A549 (cell line): Measurements from ENCODE around the gene WDR3. TPM values are rescaled to one million over a fixed set of nuclear protein-coding genes. Genes with fewer than 3 reads are reported as not detected.

Experiments
- ATAC-seq, 2 experiments: fragments of 200-7000 bp in 1 of 2; fragments of >200 bp in 1 of 2; cut with Nextera tagmentation in 1 of 2; cut with Tn5 transposase in 1 of 2; 3 replicates each; pipeline versions ENCODE4 v1.8.0 to v1.9.1; 2018 to 2020; ENCODE audit warnings: mild to moderate bottlenecking in 1 of 2, moderate library complexity in 1 of 2
- CTCF ChIA-PET: fragments of 300-600 bp; sonication (Branson Sonifier 250); formaldehyde crosslinking; extraction: SDS; loops from one replicate; lab custom pipeline; 2021; ENCODE audit warnings: antibody characterized with exemption, inconsistent platforms; lab: Yijun Ruan, JAX
- POLR2A ChIA-PET: fragments of 350-600 bp; formaldehyde crosslinking; extraction: SDS; loops from one replicate; lab custom pipeline; 2021; ENCODE audit warnings: antibody characterized with exemption, inconsistent platforms; lab: Yijun Ruan, JAX
- DNase-seq, 2 experiments: peaks; one replicate each; pipeline versions ENCODE4 v3.0.0 to v3.0.0-alpha.2; 2011 to 2016; ENCODE audit warnings: low read depth in 1 of 2, low spot score in 1 of 2
- FAIRE-seq: peaks from 2 replicates; lab custom pipeline; 2011; peaks lifted over from hg19 to GRCh38; lab: Jason Lieb, UNC
- H3K27ac ChIP-seq, 2 experiments: fragments of >200 bp; sonication (Bioruptor Twin); formaldehyde crosslinking; 3 replicates each; pipeline ENCODE4 v1.5.1; 2016 to 2017
- H3K4me1 ChIP-seq: fragments of >200 bp; sonication (Bioruptor Twin); formaldehyde crosslinking; 3 replicates; pipeline ENCODE4 v1.6.1; 2016
- H3K4me2 ChIP-seq: fragments of >200 bp; sonication (Bioruptor Twin); formaldehyde crosslinking; 3 replicates; pipeline ENCODE4 v1.6.1; 2016
- H3K4me3 ChIP-seq: fragments of >200 bp; sonication (Bioruptor Twin); formaldehyde crosslinking; 3 replicates; pipeline ENCODE4 v1.5.1; 2016
- H3K9me3 ChIP-seq: fragments of >200 bp; sonication (Bioruptor Twin); formaldehyde crosslinking; 3 replicates; pipeline ENCODE4 v1.6.1; 2016
- BCL3 ChIP-seq: fragments of >200 bp; sonication (Bioruptor Twin); formaldehyde crosslinking; IDR thresholded peaks from 3 replicates; pipeline ENCODE4 v1.6.1; 2016
- BHLHE40 ChIP-seq: IDR thresholded peaks from 2 replicates; pipeline ENCODE4 v1.6.1; 2012; ENCODE audit warnings: low read depth, low read length, inconsistent platforms
- CBX2 ChIP-seq: fragments of 200-600 bp; sonication (generic); IDR thresholded peaks from 2 replicates; pipeline ENCODE4 v1.6.1; 2016; ENCODE audit warnings: low read depth, mild to moderate bottlenecking, borderline replicate concordance
- CBX8 ChIP-seq: fragments of 200-600 bp; sonication (generic); IDR thresholded peaks from 2 replicates; pipeline ENCODE4 v1.6.1; 2016
- CEBPB ChIP-seq, 2 experiments: fragments of >200 bp in 1 of 2; sonication (Bioruptor Twin) in 1 of 2; formaldehyde crosslinking in 1 of 2; IDR thresholded peaks; 2 replicates each; pipeline ENCODE4 v1.6.1; 2012 to 2016
- CHD4 ChIP-seq: fragments of 200-600 bp; sonication (generic); IDR thresholded peaks from 2 replicates; pipeline ENCODE4 v1.6.1; 2016; ENCODE audit warnings: antibody characterized with exemption, mild to moderate bottlenecking, borderline replicate concordance
- EP300 ChIP-seq, 2 experiments: fragments of >200 bp; sonication (Bioruptor Twin); formaldehyde crosslinking; IDR thresholded peaks; 2 replicates in 1 of 2; 3 replicates in 1 of 2; pipeline ENCODE4 v1.6.1; 2016 to 2017
- ESRRA ChIP-seq: fragments of 150-350 bp; IDR thresholded peaks from 2 replicates; pipeline ENCODE4 v1.6.1; 2014; ENCODE audit warnings: mild to moderate bottlenecking, low read length, borderline replicate concordance
- FOXS1 ChIP-seq: fragments of 250-450 bp; sonication (Bioruptor Pico); IDR thresholded peaks from 2 replicates; pipeline ENCODE4 v1.5.0; 2020; ENCODE audit warnings: mild to moderate bottlenecking, moderate library complexity
- JUN ChIP-seq, 2 experiments: fragments of >200 bp; sonication (Bioruptor Twin); formaldehyde crosslinking; IDR thresholded peaks; 2 replicates in 1 of 2; 3 replicates in 1 of 2; pipeline ENCODE4 v1.6.1; 2016 to 2017
- MAFK ChIP-seq: fragments of 450-650 bp; IDR thresholded peaks from 2 replicates; pipeline ENCODE4 v1.6.1; 2014; ENCODE audit not compliant: partially characterized antibody
- MAZ ChIP-seq: fragments of 150-350 bp; IDR thresholded peaks from 2 replicates; pipeline ENCODE4 v1.6.1; 2014; ENCODE audit warnings: antibody characterized with exemption, low read depth, low read length, borderline replicate concordance
- NPAS2 ChIP-seq: fragments of 250-450 bp; sonication (Bioruptor Pico); IDR thresholded peaks from 2 replicates; pipeline ENCODE4 v1.8.0; 2022; ENCODE audit warnings: mild to moderate bottlenecking, moderate library complexity, borderline replicate concordance
- SREBF2 ChIP-seq: fragments of 450-650 bp; IDR thresholded peaks from 2 replicates; pipeline ENCODE4 v1.6.1; 2014; ENCODE audit warnings: mild to moderate bottlenecking, moderate library complexity
- TFCP2L1 ChIP-seq: fragments of 250-450 bp; sonication (Bioruptor Pico); IDR thresholded peaks from 2 replicates; pipeline ENCODE4 v1.5.0; 2021; ENCODE audit warnings: mild to moderate bottlenecking
- TP53 ChIP-seq: fragments of 250-450 bp; sonication (Bioruptor Pico); IDR thresholded peaks from 2 replicates; pipeline ENCODE4 v1.5.0; 2021; ENCODE audit warnings: mild to moderate bottlenecking, moderate library complexity
- USF2 ChIP-seq: fragments of 450-650 bp; IDR thresholded peaks from 2 replicates; pipeline ENCODE4 v1.6.1; 2014; ENCODE audit warnings: antibody characterized with exemption
- ZNF302 ChIP-seq: fragments of 250-450 bp; sonication (Bioruptor Pico); IDR thresholded peaks from 2 replicates; pipeline ENCODE4 v1.9.0; 2021; ENCODE audit warnings: inconsistent platforms, mild to moderate bottlenecking, moderate library complexity
- WGBS: methylation state at CpG from one replicate; pipeline ENCODE4 v1.1.6; 2017; ENCODE audit errors: missing lambda C conversion rate; 5-methylcytosine and 5-hydroxymethylcytosine counted together
- polyA plus RNA-seq, 4 experiments: library from polyadenylated mRNA; depleted of rRNA in 3 of 4; stranded (reverse); fragments of >200 nt; fragmentation: RNase III in 1 of 4; extraction: RNeasy Plus Mini Kit Qiagen cat#74134 plus additional on column Dnase treatment in 1 of 4; gene quantifications; 2 replicates in 3 of 4; 3 replicates in 1 of 4; pipeline ENCODE4 v1.2.3, GENCODE V29; 2011 to 2017
- TF ChIP-seq, protein P1 (sequence below): IDR thresholded peaks from 2 replicates; pipeline ENCODE4 v1.6.1; 2012; ENCODE audit warnings: low read depth, borderline replicate concordance
- TF ChIP-seq, protein P2 (sequence below): IDR thresholded peaks from 2 replicates; pipeline ENCODE4 v1.6.1; 2012

Gene WDR3
- polyA plus RNA-seq, 2 of the 4 experiments (the other 2 are of a cell fraction): 29.1 to 54.6 TPM

GRCh38 chr1:117930484-117930883 is 945 bp downstream of the WDR3 start:
- H3K9me3 ChIP-seq: no peaks in the 10 kb centered on the region
- peak overlapping the region; percentile 72 to 95 for H3K27ac ChIP-seq
- FAIRE-seq (no peak), ATAC-seq (no peak), DNase-seq (peak in 1 of 2 experiments; percentile 0)
- ChIA-PET CTCF (interaction anchor here (2.1 kb wide), 1 partner anchor 10 kb away, joined by 6 read pairs; no protein-coding TSS in a partner anchor), POLR2A (no interaction called here)
- H3K4me1 ChIP-seq: peaks cover 30% of the 10 kb centered on the region
- H3K4me3 ChIP-seq: peak overlapping the region; percentile 96
- TF ChIP-seq ZNF302 (CRISPR knock-in tag): no peak
- TF ChIP-seq CBX8: no peak
- TF ChIP-seq MAFK: no peak
- WGBS: 2% methylated on average over 6 of the region's 6 CpGs
- peak overlapping the region; percentile 87 for H3K4me2 ChIP-seq

- Histone ChIP-seq H3K4me3 (no peak overlapping the region), H3K4me2 (peak overlapping the region; percentile 87; the same call in 2 of the 3 replicates), H3K4me1 (peaks cover 27% of the 10 kb centered on the region), H3K27ac (no peak overlapping the region), H3K9me3 (no peaks in the 10 kb centered on the region)
- 89% methylated on average over 4 of the region's 4 CpGs for WGBS
- DNase-seq (no peak), FAIRE-seq (no peak), ATAC-seq (no peak)
- CTCF ChIA-PET: no interaction called here
- POLR2A ChIA-PET: no interaction called here
- no peak for TF ChIP-seq CBX2
- no peak for TF ChIP-seq JUN (IDR thresholded peaks at IDR 0.05)
- TF ChIP-seq, protein P1, sequence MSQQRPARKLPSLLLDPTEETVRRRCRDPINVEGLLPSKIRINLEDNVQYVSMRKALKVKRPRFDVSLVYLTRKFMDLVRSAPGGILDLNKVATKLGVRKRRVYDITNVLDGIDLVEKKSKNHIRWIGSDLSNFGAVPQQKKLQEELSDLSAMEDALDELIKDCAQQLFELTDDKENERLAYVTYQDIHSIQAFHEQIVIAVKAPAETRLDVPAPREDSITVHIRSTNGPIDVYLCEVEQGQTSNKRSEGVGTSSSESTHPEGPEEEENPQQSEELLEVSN: no peak
- no peak for TF ChIP-seq CEBPB (IDR thresholded peaks at IDR 0.05)
- TF ChIP-seq FOXS1 (CRISPR knock-in tag): no peak
- no peak for TF ChIP-seq MAZ
Measured at GRCh38 chr1:117932576-117932975, 3.0 kb downstream of the WDR3 start.

- POLR2A ChIA-PET: no interaction called here
- Histone ChIP-seq H3K4me1 (peaks cover 19% of the 10 kb centered on the region), H3K9me3 (no peaks in the 10 kb centered on the region)
- 79% methylated on average over 2 of the region's 2 CpGs for WGBS
- CTCF ChIA-PET: interaction anchor here (0.9 kb wide), 1 partner anchor 15 kb away, joined by 3 read pairs; no protein-coding TSS in a partner anchor
- no peak for DNase-seq
- TF ChIP-seq ESRRA: no peak
- TF ChIP-seq, protein P2, sequence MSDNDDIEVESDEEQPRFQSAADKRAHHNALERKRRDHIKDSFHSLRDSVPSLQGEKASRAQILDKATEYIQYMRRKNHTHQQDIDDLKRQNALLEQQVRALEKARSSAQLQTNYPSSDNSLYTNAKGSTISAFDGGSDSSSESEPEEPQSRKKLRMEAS: no peak
- no peak for TF ChIP-seq SREBF2
- no peak for TF ChIP-seq EP300 (IDR thresholded peaks at IDR 0.05)
- TF ChIP-seq TP53 (CRISPR knock-in tag): no peak
- no peak for TF ChIP-seq FOXS1 (CRISPR knock-in tag)
- TF ChIP-seq CBX8: no peak
- TF ChIP-seq USF2: no peak
- no peak for TF ChIP-seq BCL3
- no peak for TF ChIP-seq TFCP2L1 (CRISPR knock-in tag)
- TF ChIP-seq CHD4: no peak
- no peak for TF ChIP-seq NPAS2 (CRISPR knock-in tag)
- no peak for TF ChIP-seq BHLHE40
- TF ChIP-seq, all 56 proteins: peak for 0
- no peak overlapping the region for H3K4me2 ChIP-seq
- ATAC-seq (no peak), FAIRE-seq (no peak)
- no peak overlapping the region for H3K4me3 ChIP-seq
- H3K27ac ChIP-seq: no peak overlapping the region
Measured at GRCh38 chr1:117933769-117934168, 4.2 kb downstream of the WDR3 start.
